Measurements from ENCODE around the gene CCT6A. TPM values are rescaled to one million over a fixed set of nuclear protein-coding genes. Genes with fewer than 3 reads are reported as not detected.
"Not testable (repeated sequence)": the region's sequence is repeated elsewhere in the genome, so short reads cannot be mapped to it uniquely, and the experiment has no call there.

CCT6A gene
- polyA plus RNA-seq, 5 donors, result 190 to 216 (median 206) TPM

GRCh38 chr7:56092789-56093531 is 41.4 kb downstream of the CCT6A start, which contains the start of gene PHKG1:
Gene PHKG1, minus strand, starts transcription at chr7:56092952. Its CDS starts 4,011 bp downstream, at chr7:56088941.
- peak; percentile 89 to 92 for DNase-seq

- DNase-seq, result no peak
These were observed 46.1 kb downstream of the CCT6A start for GRCh38 chr7:56097700-56098099.

GRCh38 chr7:56098187-56099008 is 46.8 kb downstream of the CCT6A start:
- not testable (repeated sequence) for DNase-seq

GRCh38 chr7:56099653-56100052 is 48.1 kb downstream of the CCT6A start:
- DNase-seq, result no peak

GRCh38 chr7:56104138-56104537 is 52.6 kb downstream of the CCT6A start:
- not testable (repeated sequence) for DNase-seq

- no peak for DNase-seq
These were observed 53.9 kb downstream of the CCT6A start for GRCh38 chr7:56105508-56105907.

GRCh38 chr7:56106108-56107073 is 54.8 kb downstream of the CCT6A start, which contains the start of gene CHCHD2:
Gene CHCHD2, minus strand, starts transcription at chr7:56106476. Its CDS starts 63 bp downstream, at chr7:56106413.
- peak; percentile 95 to 97 for DNase-seq

GRCh38 chr7:56107954-56108258 is 56.3 kb downstream of the CCT6A start:
- DNase-seq, result no peak

GRCh38 chr7:56110611-56111010 is 59.0 kb downstream of the CCT6A start:
- no peak for DNase-seq

- not testable (repeated sequence) for DNase-seq
These were observed 60.7 kb downstream of the CCT6A start for GRCh38 chr7:56112244-56112643.

Other genes with a start within 250 kb of the CCT6A start
- under 1 TPM; 0.38 to 0.75 (median 0.70) TPM for gene SEPTIN14, start 189.0 kb upstream of the CCT6A start, polyA plus RNA-seq (ENCODE audit: insufficient read depth in 1 of 5, insufficient read length in 5 of 5, low replicate concordance in 1 of 5)
- 10 to 100 TPM in 4 of 5 donors, 1 to 10 TPM in 1; 8.4 to 19.9 (median 16.2) TPM for gene ZNF713, start 164.3 kb upstream of the CCT6A start, polyA plus RNA-seq (ENCODE audit: insufficient read depth in 1 of 5, insufficient read length in 5 of 5, low replicate concordance in 1 of 5)
- gene MRPS17, start 99.9 kb upstream of the CCT6A start, polyA plus RNA-seq (ENCODE audit: insufficient read depth in 1 of 5, insufficient read length in 5 of 5, low replicate concordance in 1 of 5), result 10 to 100 TPM; 11.7 to 14.6 (median 13.7) TPM
- 100 to 1,000 TPM in 1 of 5 donors, 10 to 100 TPM in 4; 81.7 to 101 (median 94.2) TPM for gene NIPSNAP2, start 87.2 kb upstream of the CCT6A start, polyA plus RNA-seq (ENCODE audit: insufficient read depth in 1 of 5, insufficient read length in 5 of 5, low replicate concordance in 1 of 5)
- 10 to 100 TPM; 15.8 to 31.7 (median 22.4) TPM for gene PSPH, start 321 bp upstream of the CCT6A start, polyA plus RNA-seq (ENCODE audit: insufficient read depth in 1 of 5, insufficient read length in 5 of 5, low replicate concordance in 1 of 5)
- gene SUMF2, start 12.5 kb downstream of the CCT6A start, polyA plus RNA-seq (ENCODE audit: insufficient read depth in 1 of 5, insufficient read length in 5 of 5, low replicate concordance in 1 of 5), result 100 to 1,000 TPM in 3 of 5 donors, 10 to 100 TPM in 2; 92.6 to 126 (median 102) TPM
- 1 to 10 TPM; 1.6 to 4.3 (median 2.7) TPM for gene PHKG1, start 41.2 kb downstream of the CCT6A start, polyA plus RNA-seq (ENCODE audit: insufficient read depth in 1 of 5, insufficient read length in 5 of 5, low replicate concordance in 1 of 5)
- 100 to 1,000 TPM; 199 to 297 (median 229) TPM for gene CHCHD2, start 54.7 kb downstream of the CCT6A start, polyA plus RNA-seq (ENCODE audit: insufficient read depth in 1 of 5, insufficient read length in 5 of 5, low replicate concordance in 1 of 5)
- 1 to 10 TPM; 3.5 to 5.5 (median 4.4) TPM for gene NUPR2, start 64.7 kb downstream of the CCT6A start, polyA plus RNA-seq (ENCODE audit: insufficient read depth in 1 of 5, insufficient read length in 5 of 5, low replicate concordance in 1 of 5)